CD14-positive monocyte (primary cell): ENCODE data around the gene TOP2B. TPM values are rescaled to one million over a fixed set of nuclear protein-coding genes. Genes with fewer than 3 reads are reported as not detected.
A peak's percentile ranks its signal among the peaks of the same experiment; 100 is the strongest.

Source experiments
- DNase-seq, 3 donors: peaks; one replicate each; pipeline ENCODE4 v3.0.0-alpha.2; 2011 to 2022
- H2AFZ ChIP-seq: 2 replicates; pipeline ENCODE4 v1.6.0; 2012; ENCODE audit warnings: mild to moderate bottlenecking, low read depth, low read length, inconsistent platforms; ENCODE audit not compliant: insufficient read depth, poor library complexity, severe bottlenecking
- H3K27ac ChIP-seq, 2 donors: 1 replicate in 1 of 2; 2 replicates in 1 of 2; pipeline ENCODE4 v1.5.1; 2012 to 2013; ENCODE audit warnings: low read length in 2 of 2, control low read depth in 1 of 2, inconsistent platforms in 1 of 2, low read depth in 1 of 2, mild to moderate bottlenecking in 1 of 2
- H3K27me3 ChIP-seq, 2 donors: one replicate each; pipeline versions ENCODE4 v1.6.0 to v1.6.1; 2011 to 2013; ENCODE audit warnings: low read length in 2 of 2; ENCODE audit not compliant: control insufficient read depth in 2 of 2, insufficient read depth in 2 of 2
- H3K36me3 ChIP-seq, 2 donors: replicated peaks in 1 of 2; 1 replicate in 1 of 2; 2 replicates in 1 of 2; pipeline versions ENCODE4 v1.5.1 to v1.6.1; 2012 to 2013; ENCODE audit warnings: low read length in 2 of 2, control low read depth in 1 of 2, inconsistent platforms in 1 of 2, mild to moderate bottlenecking in 1 of 2; ENCODE audit not compliant: insufficient read depth in 2 of 2, control insufficient read depth in 1 of 2
- H3K4me1 ChIP-seq, 2 donors: 1 replicate in 1 of 2; 2 replicates in 1 of 2; pipeline versions ENCODE4 v1.5.1 to v1.6.1; 2012 to 2013; ENCODE audit warnings: low read length in 2 of 2, control low read depth in 1 of 2, inconsistent platforms in 1 of 2, mild to moderate bottlenecking in 1 of 2, moderate library complexity in 1 of 2; ENCODE audit not compliant: insufficient read depth in 2 of 2, control insufficient read depth in 1 of 2
- H3K4me2 ChIP-seq: replicated peaks from 2 replicates; pipeline ENCODE3; 2012; ENCODE audit warnings: low read length, moderate library complexity, mild to moderate bottlenecking; ENCODE audit not compliant: poor library complexity, severe bottlenecking; ENCODE audit errors: extremely low read depth
- H3K4me3 ChIP-seq, 3 experiments: fragments of 200-600 bp in 1 of 3; sonication (generic) in 1 of 3; replicated peaks in 1 of 3; 1 replicate in 2 of 3; 2 replicates in 1 of 3; pipeline ENCODE4 v1.5.1; 2011 to 2013; ENCODE audit warnings: low read length in 3 of 3, mild to moderate bottlenecking in 3 of 3, control low read depth in 2 of 3, low read depth in 2 of 3, inconsistent platforms in 1 of 3, moderate library complexity in 1 of 3
- H3K79me2 ChIP-seq: 2 replicates; pipeline ENCODE4 v1.6.0; 2012; ENCODE audit warnings: mild to moderate bottlenecking, control low read depth, inconsistent platforms, low read length, moderate library complexity; ENCODE audit not compliant: insufficient read depth
- H3K9ac ChIP-seq: 2 replicates; pipeline ENCODE4 v1.6.0; 2017; ENCODE audit warnings: low read length, mild to moderate bottlenecking; ENCODE audit not compliant: insufficient read depth, poor library complexity, severe bottlenecking
- H3K9me3 ChIP-seq, 2 donors: replicated peaks in 1 of 2; 1 replicate in 1 of 2; 2 replicates in 1 of 2; pipeline versions ENCODE4 v1.5.1 to v1.6.1; 2012 to 2013; ENCODE audit warnings: low read length in 2 of 2, control low read depth in 1 of 2; ENCODE audit not compliant: control insufficient read depth in 1 of 2, insufficient read depth in 1 of 2
- H4K20me1 ChIP-seq: 2 replicates; pipeline ENCODE4 v1.6.0; 2012; ENCODE audit warnings: mild to moderate bottlenecking, low read length, control low read depth, moderate library complexity; ENCODE audit not compliant: insufficient read depth
- H3K27ac Mint-ChIP-seq, 7 donors: one replicate each; pipeline ENCODE4 v1.8.0; 2020; ENCODE audit warnings: mild to moderate bottlenecking in 7 of 7, mixed read lengths in 7 of 7, moderate library complexity in 6 of 7, inconsistent platforms in 2 of 7
- H3K27me3 Mint-ChIP-seq, 3 donors: one replicate each; pipeline ENCODE4 v1.8.0; 2021 to 2022; ENCODE audit warnings: low read depth in 3 of 3, mild to moderate bottlenecking in 3 of 3, mixed read lengths in 3 of 3, moderate library complexity in 3 of 3, inconsistent platforms in 1 of 3
- H3K36me3 Mint-ChIP-seq, 2 donors: one replicate each; pipeline ENCODE4 v1.8.0; 2020; ENCODE audit warnings: mixed read lengths in 2 of 2, inconsistent platforms in 1 of 2, mild to moderate bottlenecking in 1 of 2
- H3K4me1 Mint-ChIP-seq: one replicate; pipeline ENCODE4 v1.8.0; 2020; ENCODE audit warnings: mild to moderate bottlenecking, mixed read lengths
- H3K4me3 Mint-ChIP-seq, 2 donors: one replicate each; pipeline ENCODE4 v1.8.0; 2020; ENCODE audit warnings: mild to moderate bottlenecking in 2 of 2, mixed read lengths in 2 of 2, moderate library complexity in 1 of 2
- H3K9me3 Mint-ChIP-seq, 7 donors: one replicate each; pipeline ENCODE4 v1.8.0; 2020 to 2022; ENCODE audit warnings: mixed read lengths in 7 of 7, mild to moderate bottlenecking in 6 of 7, moderate library complexity in 6 of 7, inconsistent platforms in 2 of 7
- CTCF ChIP-seq: fragments of 200-600 bp; IDR thresholded peaks from one replicate; pipeline ENCODE4 v1.8.0; 2022; ENCODE audit warnings: antibody characterized with exemption, mild to moderate bottlenecking
- WGBS: methylation state at CpG from one replicate; pipeline ENCODE4 v1.1.5; 2013; ENCODE audit warnings: missing lambda C conversion rate; ENCODE audit not compliant: insufficient coverage; 5-methylcytosine and 5-hydroxymethylcytosine counted together
- intact Hi-C, 2 donors: fragments of 100-400 bp; cut with micrococcal nuclease; formaldehyde crosslinking; loops; one replicate each; pipeline versions ENCODE4 v1.15.0 to v1.15.1; 2023
- polyA plus RNA-seq, 3 donors: library from polyadenylated mRNA; depleted of rRNA in 1 of 3; unstranded in 2 of 3; stranded (reverse) in 1 of 3; fragments of 300-500 nt in 2 of 3; fragments of >200 nt in 1 of 3; fragmentation: Illumina TruSeq in 2 of 3; gene quantifications; 1 replicate in 2 of 3; 2 replicates in 1 of 3; pipeline ENCODE4 v1.2.3, GENCODE V29; 2012 to 2021

The TOP2B gene
- polyA plus RNA-seq, 3 donors, result 21.4 to 27.0 (median 26.1) TPM

- peaks cover 4 to 8% (median 5%) of the 10 kb centered on the region in 3 donors for H3K27me3 Mint-ChIP-seq
- Histone ChIP-seq H3K9me3 (no peaks in the 10 kb centered on the region), H3K27ac (no peak overlapping the region), H3K9ac (no peak overlapping the region), H3K79me2 (no peaks in the 10 kb centered on the region), H3K4me2 (no peak overlapping the region), H3K27me3 (no peaks in the 10 kb centered on the region), H3K36me3 (no peaks in the 10 kb centered on the region), H2AFZ (no peak overlapping the region), H4K20me1 (no peaks in the 10 kb centered on the region), H3K4me3 (no peak overlapping the region), H3K4me1 (no peaks in the 10 kb centered on the region)
- H3K36me3 Mint-ChIP-seq, result no peaks in the 10 kb centered on the region
- peaks cover 8% of the 10 kb centered on the region for H3K4me1 Mint-ChIP-seq
- WGBS, result 91% methylated on average over 4 of the region's 8 CpGs
- no peak for TF ChIP-seq CTCF
- DNase-seq, result no peak
- no peak overlapping the region for H3K27ac Mint-ChIP-seq
- intact Hi-C loops, result loop anchor here in 1 of 2 donors (10.0 kb wide), 1 partner anchor 136 kb away; no protein-coding TSS in a partner anchor
- H3K4me3 Mint-ChIP-seq, result peak overlapping the region in 1 of 2 donors; percentile 6
- H3K9me3 Mint-ChIP-seq, result no peaks in the 10 kb centered on the region
Observed at GRCh38 chr3:25580534-25580933, 84.2 kb downstream of the TOP2B start.

GRCh38 chr3:25578059-25578458 is 86.6 kb downstream of the TOP2B start:
- no CpG with 5 or more reads among the region's 10 CpGs for WGBS
- Mint-ChIP-seq H3K27ac (no peak overlapping the region), H3K9me3 (no peaks in the 10 kb centered on the region), H3K27me3 (peaks cover 4 to 6% (median 5%) of the 10 kb centered on the region in 3 donors), H3K36me3 (no peaks in the 10 kb centered on the region), H3K4me1 (peaks cover 8% of the 10 kb centered on the region), H3K4me3 (no peak overlapping the region)
- H3K4me1 ChIP-seq, result no peaks in the 10 kb centered on the region
- H3K4me3 ChIP-seq, result no peak overlapping the region
- H3K27me3 ChIP-seq, result no peaks in the 10 kb centered on the region
- no peaks in the 10 kb centered on the region for H3K9me3 ChIP-seq
- H4K20me1 ChIP-seq, result no peaks in the 10 kb centered on the region
- no peak for TF ChIP-seq CTCF
- H3K79me2 ChIP-seq, result no peaks in the 10 kb centered on the region
- H3K4me2 ChIP-seq, result no peak overlapping the region
- H3K36me3 ChIP-seq, result no peaks in the 10 kb centered on the region
- no peak overlapping the region for H2AFZ ChIP-seq
- no peak overlapping the region for H3K27ac ChIP-seq
- no peak overlapping the region for H3K9ac ChIP-seq
- intact Hi-C loops, result no loop called here
- DNase-seq, result no peak
